Upper lobe of left lung (tissue), 6 donors: ENCODE data around the gene KCNMA1. TPM values are rescaled to one million over a fixed set of nuclear protein-coding genes. Genes with fewer than 3 reads are reported as not detected.
"Not testable (repeated sequence)": the region's sequence is repeated elsewhere in the genome, so short reads cannot be mapped to it uniquely, and the experiment has no call there.

Experiments
- ATAC-seq, 2 donors: fragments of 200-7000 bp; cut with Tn5 transposase; one replicate each; pipeline ENCODE4 v1.9.1; 2022; ENCODE audit warnings: mild to moderate bottlenecking in 2 of 2, moderate library complexity in 2 of 2; ENCODE audit not compliant: low FRiP score in 2 of 2
- DNase-seq, 2 donors: peaks; one replicate each; pipeline ENCODE4 v3.0.0-alpha.2; 2019 to 2020
- H3K27ac ChIP-seq, 4 donors: fragments of 200-600 bp; sonication (generic); one replicate each; pipeline ENCODE4 v1.5.1; 2016 to 2019
- H3K27me3 ChIP-seq, 4 donors: fragments of 200-600 bp; sonication (generic); one replicate each; pipeline ENCODE4 v1.5.1; 2017 to 2019
- H3K36me3 ChIP-seq, 4 donors: fragments of 200-600 bp; sonication (generic); one replicate each; pipeline ENCODE4 v1.5.1; 2016 to 2019
- H3K4me1 ChIP-seq, 4 donors: fragments of 200-600 bp; sonication (generic); one replicate each; pipeline ENCODE4 v1.5.1; 2018 to 2019
- H3K4me3 ChIP-seq, 4 donors: fragments of 200-600 bp; sonication (generic); one replicate each; pipeline ENCODE4 v1.5.1; 2017 to 2019; ENCODE audit warnings: mild to moderate bottlenecking in 2 of 4, moderate library complexity in 1 of 4
- H3K9me3 ChIP-seq, 4 donors: fragments of 200-600 bp; sonication (generic); one replicate each; pipeline ENCODE4 v1.5.1; 2018 to 2019
- EP300 ChIP-seq, 4 donors: sonication (generic); formaldehyde crosslinking; IDR thresholded peaks; one replicate each; pipeline ENCODE4 v1.5.1; 2017; ENCODE audit warnings: antibody characterized with exemption in 4 of 4, control low read depth in 2 of 4
- POLR2A ChIP-seq, 4 donors: fragments of 450-650 bp; IDR thresholded peaks; one replicate each; pipeline ENCODE4 v1.5.1; 2016 to 2017; ENCODE audit warnings: antibody characterized with exemption in 4 of 4, mild to moderate bottlenecking in 2 of 4
- POLR2AphosphoS5 ChIP-seq, 2 donors: sonication (generic); formaldehyde crosslinking; IDR thresholded peaks; one replicate each; pipeline ENCODE4 v1.5.1; 2017; ENCODE audit warnings: antibody characterized with exemption in 2 of 2
- WGBS, 2 donors: methylation state at CpG; one replicate each; pipeline ENCODE4 v1.1.5; 2017 to 2018; 5-methylcytosine and 5-hydroxymethylcytosine counted together
- total RNA-seq, 6 donors: library from RNA; depleted of rRNA in 4 of 6; stranded (reverse); fragments of >200 nt in 4 of 6; gene quantifications; one replicate each; pipeline versions ENCODE4 v1.1.0 to v1.2.1, GENCODE V29; 2016 to 2021
- TF ChIP-seq, protein P1 (sequence below), 6 experiments: fragments of 450-650 bp in 4 of 6; fragments of 200-600 bp in 2 of 6; sonication (generic) in 2 of 6; IDR thresholded peaks; one replicate each; pipeline ENCODE4 v1.5.1; 2016 to 2019; ENCODE audit warnings: antibody characterized with exemption in 6 of 6
- donor health status: DM: no; HTN: no; CAD: no; lungs with moderate emphysema.
- donor health status: DM: no; HTN: yes; CAD: no; lungs with severe emphysema.

The KCNMA1 gene
- total RNA-seq, 6 donors from 2014 or later, result 5.8 to 107 (median 22.0) TPM

DNA sequence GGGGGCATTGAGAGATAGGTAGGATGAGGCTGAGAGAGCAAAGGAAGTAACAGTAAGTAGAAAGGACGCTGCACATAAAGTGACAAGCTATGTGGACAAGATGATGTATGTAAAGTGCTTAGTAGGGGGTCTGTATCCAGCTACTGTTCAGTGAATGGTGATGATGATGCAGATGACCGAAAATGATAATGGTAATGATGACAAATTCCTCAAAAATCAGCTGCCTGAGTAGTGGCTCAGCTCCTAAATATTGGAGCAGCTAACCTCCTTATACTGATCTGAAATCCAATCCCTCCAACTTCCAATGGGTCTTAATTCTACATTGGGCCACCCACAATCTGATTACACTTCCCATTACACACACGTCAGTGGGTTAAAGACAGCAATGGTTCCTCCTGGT is 27.1 kb upstream of the KCNMA1 start:
- Histone ChIP-seq H3K36me3 (no peaks in the 10 kb centered on the region), H3K9me3 (no peaks in the 10 kb centered on the region), H3K4me3 (no peak overlapping the region), H3K27me3 (no peaks in the 10 kb centered on the region), H3K27ac (no peak overlapping the region), H3K4me1 (no peaks in the 10 kb centered on the region)
- ATAC-seq (no peak), DNase-seq (no peak)
- WGBS, 2 donors, result 52 to 58% methylated on average over 3 of the region's 3 CpGs
- TF ChIP-seq, protein P1, sequence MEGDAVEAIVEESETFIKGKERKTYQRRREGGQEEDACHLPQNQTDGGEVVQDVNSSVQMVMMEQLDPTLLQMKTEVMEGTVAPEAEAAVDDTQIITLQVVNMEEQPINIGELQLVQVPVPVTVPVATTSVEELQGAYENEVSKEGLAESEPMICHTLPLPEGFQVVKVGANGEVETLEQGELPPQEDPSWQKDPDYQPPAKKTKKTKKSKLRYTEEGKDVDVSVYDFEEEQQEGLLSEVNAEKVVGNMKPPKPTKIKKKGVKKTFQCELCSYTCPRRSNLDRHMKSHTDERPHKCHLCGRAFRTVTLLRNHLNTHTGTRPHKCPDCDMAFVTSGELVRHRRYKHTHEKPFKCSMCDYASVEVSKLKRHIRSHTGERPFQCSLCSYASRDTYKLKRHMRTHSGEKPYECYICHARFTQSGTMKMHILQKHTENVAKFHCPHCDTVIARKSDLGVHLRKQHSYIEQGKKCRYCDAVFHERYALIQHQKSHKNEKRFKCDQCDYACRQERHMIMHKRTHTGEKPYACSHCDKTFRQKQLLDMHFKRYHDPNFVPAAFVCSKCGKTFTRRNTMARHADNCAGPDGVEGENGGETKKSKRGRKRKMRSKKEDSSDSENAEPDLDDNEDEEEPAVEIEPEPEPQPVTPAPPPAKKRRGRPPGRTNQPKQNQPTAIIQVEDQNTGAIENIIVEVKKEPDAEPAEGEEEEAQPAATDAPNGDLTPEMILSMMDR (IDR thresholded peaks at IDR 0.05), result no peak
- TF ChIP-seq POLR2A (IDR thresholded peaks at IDR 0.05) (no peak), EP300 (IDR thresholded peaks at IDR 0.05) (no peak), POLR2AphosphoS5 (IDR thresholded peaks at IDR 0.05) (no peak)

DNA sequence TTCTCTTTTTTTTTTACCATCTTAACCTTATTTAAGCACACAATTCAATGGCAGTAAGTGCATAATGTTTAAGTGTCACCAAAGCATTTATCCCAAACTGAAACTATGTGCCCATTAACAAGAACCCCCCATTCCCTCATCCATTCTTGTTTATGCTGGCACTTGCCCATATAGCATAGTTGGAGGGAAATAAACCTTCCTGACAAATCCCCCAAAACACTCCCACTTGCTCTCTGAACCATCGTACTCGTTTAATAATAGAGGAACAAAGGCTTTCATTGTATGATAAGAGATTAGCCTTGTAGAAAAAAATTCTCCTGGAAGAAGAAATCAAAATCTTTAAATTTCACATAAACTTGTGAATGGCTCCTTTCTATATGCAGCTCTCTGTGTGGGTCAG is 26.4 kb upstream of the KCNMA1 start:
- DNase-seq (no peak), ATAC-seq (no peak)
- no peaks in the 10 kb centered on the region for H3K27me3 ChIP-seq
- no peak overlapping the region for H3K27ac ChIP-seq
- no peaks in the 10 kb centered on the region for H3K9me3 ChIP-seq
- TF ChIP-seq POLR2A (IDR thresholded peaks at IDR 0.05) (no peak), EP300 (IDR thresholded peaks at IDR 0.05) (no peak), POLR2AphosphoS5 (IDR thresholded peaks at IDR 0.05) (no peak)
- TF ChIP-seq, protein P1 (IDR thresholded peaks at IDR 0.05), result no peak
- no peaks in the 10 kb centered on the region for H3K4me1 ChIP-seq
- 46 to 54% methylated on average over 2 of the region's 2 CpGs for WGBS, 2 donors
- H3K36me3 ChIP-seq, result no peaks in the 10 kb centered on the region
- H3K4me3 ChIP-seq, result no peak overlapping the region

DNA sequence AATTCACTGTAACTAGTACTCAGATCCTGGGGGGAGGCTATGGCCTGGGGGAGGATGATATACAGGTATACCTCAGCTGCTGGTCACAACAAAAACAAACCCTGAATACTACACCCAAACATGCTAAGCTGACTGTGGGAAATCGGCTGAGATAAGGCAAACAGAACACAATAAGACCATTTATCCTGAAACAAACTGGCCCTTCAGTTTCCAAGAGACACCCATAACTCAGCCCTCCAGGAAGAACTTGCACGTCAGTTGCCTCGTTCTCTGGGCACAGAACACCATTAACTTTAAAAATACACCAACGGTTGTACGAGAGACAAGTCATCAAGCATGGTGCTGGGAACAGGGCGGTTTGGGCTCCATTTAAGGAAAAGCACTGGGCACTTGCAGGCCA is 24.1 kb upstream of the KCNMA1 start:
- Histone ChIP-seq H3K4me3 (no peak overlapping the region), H3K27ac (no peak overlapping the region), H3K27me3 (no peaks in the 10 kb centered on the region), H3K9me3 (no peaks in the 10 kb centered on the region), H3K4me1 (no peaks in the 10 kb centered on the region), H3K36me3 (no peaks in the 10 kb centered on the region)
- no peak for ATAC-seq
- no peak for DNase-seq
- 60% methylated on average over 6 of the region's 6 CpGs for WGBS, 2 donors
- TF ChIP-seq POLR2A (IDR thresholded peaks at IDR 0.05) (no peak), POLR2AphosphoS5 (IDR thresholded peaks at IDR 0.05) (no peak), EP300 (IDR thresholded peaks at IDR 0.05) (no peak)

DNA sequence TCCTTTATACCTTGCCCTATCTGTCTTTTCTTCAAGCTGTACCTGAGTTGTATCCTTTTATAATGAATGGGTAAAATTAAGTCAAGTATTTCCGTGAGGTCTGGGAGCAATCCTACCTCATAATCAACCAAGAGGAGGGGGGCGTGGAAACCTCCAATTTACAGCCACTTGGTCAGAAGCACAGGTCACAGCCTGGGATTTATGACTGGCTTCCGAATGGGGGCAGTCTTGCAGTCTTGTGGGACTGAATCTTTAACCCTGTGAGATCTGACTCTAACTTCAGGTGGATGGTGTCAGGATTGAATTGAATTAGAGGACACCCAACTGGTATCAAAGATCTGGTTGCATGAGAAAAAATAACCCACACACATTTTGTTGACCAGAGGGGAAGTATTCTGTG is 23.5 kb upstream of the KCNMA1 start:
- Histone ChIP-seq H3K4me3 (no peak overlapping the region), H3K9me3 (no peaks in the 10 kb centered on the region), H3K4me1 (no peaks in the 10 kb centered on the region), H3K36me3 (no peaks in the 10 kb centered on the region), H3K27ac (no peak overlapping the region), H3K27me3 (no peaks in the 10 kb centered on the region)
- no peak for DNase-seq
- ATAC-seq, result no peak
- TF ChIP-seq EP300 (IDR thresholded peaks at IDR 0.05) (no peak), POLR2A (IDR thresholded peaks at IDR 0.05) (no peak), POLR2AphosphoS5 (IDR thresholded peaks at IDR 0.05) (no peak)
- TF ChIP-seq, protein P1 (IDR thresholded peaks at IDR 0.05), result no peak
- WGBS, 2 donors, result 63 to 65% methylated on average over 3 of the region's 3 CpGs

DNA sequence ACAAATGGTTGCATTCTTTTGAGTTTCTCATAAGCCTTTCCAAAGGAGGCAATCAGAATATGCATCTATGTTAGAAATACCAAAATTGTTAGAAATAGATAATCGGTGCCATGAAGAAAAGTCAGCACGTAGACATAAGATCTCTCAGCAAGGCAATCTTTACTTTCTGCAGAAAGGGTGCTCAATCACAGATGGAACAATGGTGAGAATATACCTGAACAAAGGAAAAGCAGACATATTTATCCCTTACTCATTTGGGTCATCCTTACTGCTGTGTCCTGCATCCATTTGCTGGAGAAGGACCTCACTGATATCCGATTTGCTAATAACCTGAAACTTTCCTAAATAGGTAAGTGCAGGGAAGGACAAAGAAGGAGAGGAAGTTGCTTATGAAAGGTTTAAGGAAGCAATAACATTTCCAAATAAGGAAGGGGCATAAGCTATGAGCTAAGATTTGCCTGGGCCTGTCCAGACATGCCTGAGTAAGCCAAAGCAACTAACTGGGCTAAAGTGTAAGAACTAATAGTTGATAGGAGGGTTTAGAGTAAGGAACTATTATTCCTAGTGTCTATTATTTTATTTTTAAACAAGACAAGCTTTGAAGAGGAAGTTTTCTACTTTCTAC is 21.6 kb upstream of the KCNMA1 start:
- H3K27ac ChIP-seq, ATAC-seq, H3K9me3 ChIP-seq, DNase-seq, H3K4me1 ChIP-seq, H3K4me3 ChIP-seq, H3K36me3 ChIP-seq, H3K27me3 ChIP-seq: not testable (repeated sequence)
- WGBS, 2 donors, result 89 to 99% methylated on average over 3 of the region's 3 CpGs

DNA sequence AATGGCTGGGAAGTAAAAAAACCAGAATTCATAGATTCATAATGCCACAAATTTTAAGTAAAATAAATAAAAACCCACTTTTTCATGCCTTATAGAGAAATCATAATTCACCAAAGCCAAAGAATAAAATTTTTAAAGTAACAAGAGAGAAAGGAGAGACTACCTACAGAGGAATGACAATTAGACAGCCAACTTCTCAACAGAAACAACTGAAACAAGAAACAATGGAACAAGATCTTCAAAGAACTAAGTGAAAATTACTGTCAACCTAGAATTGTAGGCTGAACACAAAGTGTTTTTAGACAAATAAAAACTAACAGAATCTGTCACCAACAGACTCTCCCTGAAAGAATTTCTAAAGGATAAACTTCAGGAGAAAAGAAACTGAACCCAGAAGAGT is 15.6 kb upstream of the KCNMA1 start:
- Histone ChIP-seq H3K27ac (no peak overlapping the region), H3K4me1 (no peaks in the 10 kb centered on the region), H3K36me3 (no peaks in the 10 kb centered on the region), H3K9me3 (no peaks in the 10 kb centered on the region), H3K27me3 (no peaks in the 10 kb centered on the region), H3K4me3 (no peak overlapping the region)
- ATAC-seq (no peak), DNase-seq (no peak)
- TF ChIP-seq, protein P1 (IDR thresholded peaks at IDR 0.05), result no peak
